Spleen (tissue), 11 donors: ENCODE data around the gene ATP7A. TPM values are rescaled to one million over a fixed set of nuclear protein-coding genes. Genes with fewer than 3 reads are reported as not detected.

ENCODE experiments used
- DNase-seq: peaks from one replicate; pipeline ENCODE4 v3.0.0-alpha.2; 2020
- H3K27ac ChIP-seq, 8 donors: fragments of 200-600 bp; sonication (generic) in 7 of 8; 1 replicate in 4 of 8; 2 replicates in 4 of 8; pipeline versions ENCODE4 v1.5.0 to v1.8.0; 2016 to 2021; ENCODE audit warnings: inconsistent platforms in 4 of 8, mild to moderate bottlenecking in 4 of 8, moderate library complexity in 1 of 8
- H3K27me3 ChIP-seq, 7 donors: fragments of 200-600 bp; sonication (generic) in 6 of 7; replicated peaks in 1 of 7; 1 replicate in 4 of 7; 2 replicates in 3 of 7; pipeline versions ENCODE4 v1.5.0 to v1.8.0; 2016 to 2021; ENCODE audit warnings: inconsistent platforms in 3 of 7, mild to moderate bottlenecking in 1 of 7
- H3K36me3 ChIP-seq, 6 donors: fragments of 200-600 bp; sonication (generic) in 5 of 6; 1 replicate in 4 of 6; 2 replicates in 2 of 6; pipeline versions ENCODE4 v1.5.0 to v1.8.0; 2016 to 2021; ENCODE audit warnings: inconsistent platforms in 2 of 6
- H3K4me1 ChIP-seq, 6 donors: fragments of 200-600 bp; sonication (generic) in 5 of 6; 1 replicate in 3 of 6; 2 replicates in 3 of 6; pipeline versions ENCODE4 v1.5.0 to v1.8.0; 2016 to 2021; ENCODE audit warnings: inconsistent platforms in 3 of 6
- H3K4me3 ChIP-seq, 8 donors: fragments of 200-600 bp; sonication (generic) in 7 of 8; 1 replicate in 4 of 8; 2 replicates in 4 of 8; pipeline versions ENCODE4 v1.5.0 to v1.8.0; 2016 to 2021; ENCODE audit warnings: inconsistent platforms in 4 of 8, mild to moderate bottlenecking in 4 of 8, moderate library complexity in 2 of 8
- H3K9me3 ChIP-seq, 8 donors: fragments of 200-600 bp; sonication (generic) in 7 of 8; 1 replicate in 4 of 8; 2 replicates in 4 of 8; pipeline versions ENCODE4 v1.5.0 to v1.8.0; 2016 to 2021; ENCODE audit warnings: inconsistent platforms in 4 of 8
- CTCF ChIP-seq, 11 experiments: fragments of 200-600 bp in 7 of 11; fragments of 450-650 bp in 4 of 11; sonication (generic) in 4 of 11; IDR thresholded peaks in 8 of 11; conservative IDR thresholded peaks in 3 of 11; 1 replicate in 7 of 11; 2 replicates in 4 of 11; pipeline versions ENCODE4 v1.4.0 to v1.8.0; 2016 to 2021; ENCODE audit warnings: antibody characterized with exemption in 11 of 11, inconsistent platforms in 4 of 11, mild to moderate bottlenecking in 1 of 11
- POLR2A ChIP-seq, 3 donors: fragments of 450-650 bp; IDR thresholded peaks; one replicate each; pipeline ENCODE4 v1.5.1; 2017; ENCODE audit warnings: antibody characterized with exemption in 3 of 3, mild to moderate bottlenecking in 1 of 3
- POLR2AphosphoS5 ChIP-seq, 3 donors: sonication (generic); formaldehyde crosslinking; IDR thresholded peaks; one replicate each; pipeline ENCODE4 v1.5.1; 2017; ENCODE audit warnings: antibody characterized with exemption in 3 of 3
- WGBS, 5 donors: extraction: QIAGEN DNeasy Blood & Tissue Kit in 3 of 5; methylation state at CpG; one replicate each; pipeline versions ENCODE4 v1.1.5 to v1.1.7; 2013 to 2018; 5-methylcytosine and 5-hydroxymethylcytosine counted together
- intact Hi-C: fragments of 100-400 bp; cut with DNase I; formaldehyde crosslinking; loops from one replicate; pipeline ENCODE4 v1.15.0; 2023; ENCODE audit warnings: low total_unique reads
- polyA plus RNA-seq, 3 donors: library from polyadenylated mRNA; stranded (reverse); fragments of 200-250 nt; gene quantifications; one replicate each; pipeline ENCODE4 v1.2.1, GENCODE V29; 2013
- small RNA-seq, 4 donors: library from RNA; depleted of rRNA; stranded (forward); fragments of <200 nt; gene quantifications; one replicate each; pipeline ENCODE3, GENCODE V24; 2016
- total RNA-seq, 7 donors: library from RNA; depleted of rRNA in 3 of 7; stranded (reverse); fragments of >200 nt in 3 of 7; fragmentation: NEBNext Ultra II Directional in 4 of 7; extraction: Animal tissue kit (Norgen Biotek cat#: 25700) in 4 of 7; gene quantifications; one replicate each; pipeline versions ENCODE4 v1.1.0 to v1.2.1, GENCODE V29; 2016 to 2021
- donor health status: healthy with polysubstance abuse.
- donor health status: DM: no; HTN: no; CAD: no; lungs with moderate emphysema.
- donor health status: DM: no; HTN: no; CAD: no.
- donor health status: Bipolar disorder and iron deficiency.
- donor health status: healthy.
- donor health status: DM: no; HTN: no; CAD: no.
- donor health status: DM: yes; HTN: yes; CAD: no.

Gene ATP7A
- total and polyA plus RNA-seq, 10 donors = 1.4 to 18.8 (median 14.9) TPM

GRCh38 chrX:78092296-78092695 is 181.8 kb downstream of the ATP7A start:
- intact Hi-C loops = no loop called here
- TF ChIP-seq CTCF (IDR thresholded peaks at IDR 0.05 in 8 of 11, conservative IDR thresholded peaks at IDR 0.05 in 3 of 11) (peak in 3 of 11 experiments; percentile 6 to 15 (median 7)), POLR2A (IDR thresholded peaks at IDR 0.05) (no peak), POLR2AphosphoS5 (IDR thresholded peaks at IDR 0.05) (no peak)
- no peak overlapping the region for H3K4me3 ChIP-seq
- no peak for DNase-seq
- 25 to 43% (median 39%) methylated on average over 1 to 2 of the region's 2 CpGs for WGBS, 5 donors
- peaks cover 0 to 11% (median 0%) of the 10 kb centered on the region in 8 donors for H3K9me3 ChIP-seq
- H3K36me3 ChIP-seq = no peaks in the 10 kb centered on the region
- no peak overlapping the region for H3K27ac ChIP-seq
- no peaks in the 10 kb centered on the region for H3K27me3 ChIP-seq
- no peaks in the 10 kb centered on the region for H3K4me1 ChIP-seq

GRCh38 chrX:78098108-78098507 is 187.6 kb downstream of the ATP7A start:
- H3K36me3 ChIP-seq = no peaks in the 10 kb centered on the region
- peaks cover 0 to 2% (median 0%) of the 10 kb centered on the region in 6 donors for H3K4me1 ChIP-seq
- intact Hi-C loops = no loop called here
- H3K4me3 ChIP-seq = no peak overlapping the region
- no peak for DNase-seq
- no peak for TF ChIP-seq POLR2AphosphoS5 (IDR thresholded peaks at IDR 0.05)
- no peak for TF ChIP-seq CTCF (IDR thresholded peaks at IDR 0.05 in 8 of 11, conservative IDR thresholded peaks at IDR 0.05 in 3 of 11)
- TF ChIP-seq POLR2A (IDR thresholded peaks at IDR 0.05) = no peak
- H3K27ac ChIP-seq = no peak overlapping the region
- H3K9me3 ChIP-seq = no peaks in the 10 kb centered on the region
- H3K27me3 ChIP-seq = no peaks in the 10 kb centered on the region

Small RNAs within 50 kb of the gene (small RNA-seq; reads per million reads assigned to genes)
- 0 reads per million in 4 donors for gene RN7SL460P

Other genes with a start within 250 kb of the ATP7A start
- gene ATRX, start 124.5 kb upstream of the ATP7A start, total RNA-seq = 100 to 1,000 TPM in 6 of 7 donors, 10 to 100 TPM in 1; 86.1 to 150 (median 130) TPM
- 10 to 100 TPM in 1 of 3 donors, 1 to 10 TPM in 2; 8.2 to 15.4 (median 9.5) TPM for gene ATRX, start 124.5 kb upstream of the ATP7A start, polyA plus RNA-seq
- 10 to 100 TPM; 41.7 to 59.9 (median 45.6) TPM for gene MAGT1, start 15.3 kb upstream of the ATP7A start, total RNA-seq
- 10 to 100 TPM in 2 of 3 donors, 1 to 10 TPM in 1; 7.4 to 12.9 (median 12.7) TPM for gene MAGT1, start 15.3 kb upstream of the ATP7A start, polyA plus RNA-seq
- gene COX7B, start 11.2 kb upstream of the ATP7A start, total RNA-seq = 100 to 1,000 TPM; 101 to 259 (median 130) TPM
- 100 to 1,000 TPM; 372 to 504 (median 462) TPM for gene COX7B, start 11.2 kb upstream of the ATP7A start, polyA plus RNA-seq
- gene PGAM4, start 58.9 kb downstream of the ATP7A start, total RNA-seq = not detected
- not detected for gene PGAM4, start 58.9 kb downstream of the ATP7A start, polyA plus RNA-seq
- gene PGK1, start 193.6 kb downstream of the ATP7A start, total RNA-seq = 100 to 1,000 TPM; 141 to 355 (median 253) TPM
- 100 to 1,000 TPM in 2 of 3 donors, 10 to 100 TPM in 1; 69.9 to 142 (median 114) TPM for gene PGK1, start 193.6 kb downstream of the ATP7A start, polyA plus RNA-seq
- gene TAF9B, start 229.0 kb downstream of the ATP7A start, total RNA-seq = 10 to 100 TPM in 6 of 7 donors, 1 to 10 TPM in 1; 9.8 to 16.0 (median 13.8) TPM
- 1 to 10 TPM; 7.0 to 9.9 (median 7.4) TPM for gene TAF9B, start 229.0 kb downstream of the ATP7A start, polyA plus RNA-seq